Left cardiac atrium (tissue), 4 donors: ENCODE results near the gene CPT1C. TPM values are rescaled to one million over a fixed set of nuclear protein-coding genes. Genes with fewer than 3 reads are reported as not detected.

Experiments used
- ATAC-seq, 2 donors: fragments of 200-7000 bp; cut with Tn5 transposase; one replicate each; pipeline ENCODE4 v1.9.1; 2020; ENCODE audit warnings: mild to moderate bottlenecking in 2 of 2, moderate library complexity in 2 of 2
- DNase-seq: peaks from one replicate; pipeline ENCODE4 v3.0.0-alpha.2; 2020
- intact Hi-C, 2 donors: fragments of 100-400 bp; cut with DNase I; formaldehyde crosslinking; loops; one replicate each; pipeline versions ENCODE4 v1.14.1 to v1.15.1; 2022 to 2023
- total RNA-seq, 2 donors: library from RNA; stranded (reverse); fragmentation: NEBNext Ultra II Directional; extraction: Animal tissue kit (Norgen Biotek cat#: 25700); gene quantifications; one replicate each; pipeline ENCODE4 v1.2.1, GENCODE V29; 2021
- donor health status: DM: no; HTN: yes; CAD: no.
- donor health status: DM: no; HTN: yes; CAD: no; lungs with severe emphysema.
- donor health status: DM: yes; HTN: yes; CAD: no.
- donor health status: Dilated cardiomyopathy.

Gene CPT1C
- total RNA-seq, 2 donors from 2014 or later, result 4.7 to 5.1 TPM

DNA sequence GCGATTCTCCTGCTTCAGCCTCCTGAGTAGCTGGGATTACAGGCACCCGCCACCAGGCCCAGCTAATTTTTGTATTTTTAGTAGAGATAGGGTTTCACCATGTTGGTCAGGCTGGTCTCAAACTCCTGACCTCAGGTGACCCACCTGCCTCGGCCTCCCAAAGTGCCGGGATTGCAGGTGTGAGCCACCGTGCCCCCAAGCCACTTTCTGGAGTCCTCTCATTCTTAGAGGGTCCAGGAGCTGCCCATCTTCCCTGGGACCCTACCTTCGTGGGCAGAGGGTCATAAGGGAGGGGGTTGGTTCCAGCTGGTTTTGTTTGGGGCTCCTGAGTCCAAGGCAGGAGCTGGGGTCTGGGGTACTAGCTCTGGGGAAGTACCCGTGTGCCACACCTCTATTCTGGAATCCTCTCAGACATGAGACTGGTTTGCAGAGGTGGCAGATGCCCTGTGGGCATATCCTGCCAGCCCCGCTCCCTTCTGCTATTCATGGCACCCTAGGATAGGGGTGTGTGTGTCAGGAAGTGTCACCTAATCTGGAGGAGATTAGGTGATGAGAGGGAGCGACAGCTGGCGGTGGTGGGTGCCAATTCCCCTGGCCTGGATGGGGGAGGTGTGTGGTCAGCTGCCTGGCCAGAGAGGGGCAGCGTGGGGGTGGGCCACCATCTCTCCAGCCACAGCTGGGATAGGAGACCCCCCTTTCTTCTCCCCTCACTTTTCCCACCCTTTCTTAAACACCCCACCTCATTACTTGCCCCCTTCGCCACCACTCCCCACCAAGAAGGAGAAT is 11.7 kb upstream of the CPT1C start:
- intact Hi-C loops, result no loop called here
- ATAC-seq (peak in 1 of 2 donors; percentile 0), DNase-seq (no peak)

GRCh38 chr19:49679771-49680413 is 11.0 kb upstream of the CPT1C start:
- intact Hi-C loops, result loop anchor here (5.0 to 10.0 kb wide), 2 partner anchors 125 to 132 kb away; partner anchors contain the start of gene FUZ (in 1 of the 2)
- ATAC-seq, result no peak

DNA sequence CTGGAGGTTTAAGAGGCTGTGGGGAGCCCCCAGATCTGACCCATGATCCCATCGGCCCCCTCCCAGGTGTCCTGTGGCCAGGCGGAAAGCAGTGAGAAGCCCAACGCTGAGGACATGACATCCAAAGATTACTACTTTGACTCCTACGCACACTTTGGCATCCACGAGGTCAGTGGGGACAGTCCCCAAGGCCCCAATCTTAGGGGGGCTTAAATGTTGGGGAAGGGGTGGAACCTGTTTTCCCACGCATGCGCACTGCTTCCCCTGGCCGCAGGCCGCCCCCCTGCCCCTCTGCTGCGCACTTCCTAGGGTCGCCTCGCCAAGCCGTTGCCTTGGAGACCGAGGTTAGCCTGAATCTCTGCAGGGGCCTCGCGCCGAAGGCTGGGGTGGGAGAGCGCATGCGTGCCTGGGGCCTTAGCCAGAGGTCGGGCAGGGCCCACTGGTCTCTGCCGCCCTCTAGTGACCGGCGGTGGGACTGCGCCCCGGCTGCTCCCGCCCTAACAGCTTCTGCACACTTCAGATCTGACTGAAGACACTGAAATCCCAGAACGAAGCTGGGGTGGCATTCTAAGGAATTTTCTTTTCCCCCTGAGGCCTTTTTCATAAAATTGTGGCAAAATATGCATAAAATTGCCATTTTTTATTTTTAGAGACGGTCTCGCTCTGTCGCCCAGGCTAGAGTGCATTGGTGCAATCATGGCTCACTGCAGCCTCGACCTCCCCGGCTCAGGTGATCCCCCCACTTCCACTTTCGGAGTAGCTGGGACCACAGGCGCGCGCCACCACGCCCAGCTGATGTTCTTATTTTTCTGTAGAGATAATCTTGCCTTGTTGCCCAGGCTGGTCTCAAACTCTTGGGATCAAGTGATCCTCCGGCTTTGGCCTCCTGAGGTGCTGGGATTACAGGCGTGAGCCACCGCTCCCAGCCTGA is 10.2 kb upstream of the CPT1C start:
- ATAC-seq (peak; percentile 2 to 9), DNase-seq (peak; percentile 91)
- intact Hi-C loops, result loop anchor here (5.0 to 10.0 kb wide), 2 partner anchors 124 to 132 kb away; partner anchors contain the start of gene FUZ (in 1 of the 2)

More at GRCh38 chr19:49679771-49680413, 11.0 kb upstream of the CPT1C start:
- no peak for DNase-seq

DNA sequence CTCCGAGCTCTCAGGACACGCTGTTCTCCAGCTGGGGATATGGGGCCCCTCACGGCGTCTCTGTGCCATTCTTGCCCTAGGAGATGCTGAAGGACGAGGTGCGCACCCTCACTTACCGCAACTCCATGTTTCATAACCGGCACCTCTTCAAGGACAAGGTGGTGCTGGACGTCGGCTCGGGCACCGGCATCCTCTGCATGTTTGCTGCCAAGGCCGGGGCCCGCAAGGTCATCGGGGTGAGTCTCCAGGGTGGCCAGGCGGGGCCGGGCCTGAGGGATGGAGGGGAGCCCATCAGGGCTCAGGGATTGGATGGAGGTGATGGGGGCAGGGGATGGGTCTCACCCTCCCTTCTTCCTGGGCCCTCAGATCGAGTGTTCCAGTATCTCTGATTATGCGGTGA is 9.1 kb upstream of the CPT1C start:
- ATAC-seq, result no peak
- DNase-seq, result no peak
- intact Hi-C loops, result loop anchor here (5.0 to 10.0 kb wide), 2 partner anchors 123 to 130 kb away; partner anchors contain the start of gene FUZ (in 1 of the 2)

DNA sequence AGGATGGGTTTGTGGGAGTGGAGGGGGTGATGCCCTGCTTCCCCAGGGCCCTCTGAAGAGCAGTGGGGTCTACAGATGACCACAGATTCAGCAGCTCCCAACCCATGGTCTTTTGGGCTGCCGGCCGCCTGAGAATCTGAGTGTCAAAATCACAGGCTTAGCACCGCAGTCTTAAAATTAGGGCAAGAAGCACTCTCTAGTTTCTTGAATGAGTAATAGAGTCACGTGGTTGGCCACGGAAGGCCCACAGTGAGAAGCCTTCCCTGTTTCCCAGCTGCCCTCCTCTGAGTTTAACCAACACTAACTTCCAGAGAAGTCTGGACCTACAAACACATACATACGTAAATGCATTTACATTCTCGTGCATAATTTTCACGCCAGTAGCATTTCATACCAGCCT is 8.6 kb upstream of the CPT1C start:
- ATAC-seq, result no peak
- no peak for DNase-seq
- intact Hi-C loops, result loop anchor here (5.0 to 10.0 kb wide), 2 partner anchors 123 to 130 kb away; partner anchors contain the start of gene FUZ (in 1 of the 2)

DNA sequence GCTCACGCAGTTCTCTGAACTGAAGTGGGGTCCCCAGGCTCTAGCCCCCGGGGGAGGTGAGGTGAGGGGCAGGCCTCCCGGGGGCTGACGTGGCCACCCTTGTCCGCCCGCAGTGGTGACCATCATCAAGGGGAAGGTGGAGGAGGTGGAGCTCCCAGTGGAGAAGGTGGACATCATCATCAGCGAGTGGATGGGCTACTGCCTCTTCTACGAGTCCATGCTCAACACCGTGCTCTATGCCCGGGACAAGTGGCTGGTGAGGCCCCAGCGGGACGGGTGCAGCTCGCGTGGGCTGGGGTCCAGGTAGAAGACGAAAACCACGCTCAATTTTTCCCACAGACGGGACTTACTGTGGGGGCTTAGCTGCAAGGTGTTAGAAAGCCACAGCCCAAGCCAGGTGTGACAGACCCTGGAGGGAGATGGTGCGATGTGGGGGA is 7.1 kb upstream of the CPT1C start:
- DNase-seq, result no peak
- intact Hi-C loops, result loop anchor here (5.0 to 10.0 kb wide), 2 partner anchors 121 to 128 kb away; partner anchors contain the start of gene FUZ (in 1 of the 2)
- no peak for ATAC-seq

DNA sequence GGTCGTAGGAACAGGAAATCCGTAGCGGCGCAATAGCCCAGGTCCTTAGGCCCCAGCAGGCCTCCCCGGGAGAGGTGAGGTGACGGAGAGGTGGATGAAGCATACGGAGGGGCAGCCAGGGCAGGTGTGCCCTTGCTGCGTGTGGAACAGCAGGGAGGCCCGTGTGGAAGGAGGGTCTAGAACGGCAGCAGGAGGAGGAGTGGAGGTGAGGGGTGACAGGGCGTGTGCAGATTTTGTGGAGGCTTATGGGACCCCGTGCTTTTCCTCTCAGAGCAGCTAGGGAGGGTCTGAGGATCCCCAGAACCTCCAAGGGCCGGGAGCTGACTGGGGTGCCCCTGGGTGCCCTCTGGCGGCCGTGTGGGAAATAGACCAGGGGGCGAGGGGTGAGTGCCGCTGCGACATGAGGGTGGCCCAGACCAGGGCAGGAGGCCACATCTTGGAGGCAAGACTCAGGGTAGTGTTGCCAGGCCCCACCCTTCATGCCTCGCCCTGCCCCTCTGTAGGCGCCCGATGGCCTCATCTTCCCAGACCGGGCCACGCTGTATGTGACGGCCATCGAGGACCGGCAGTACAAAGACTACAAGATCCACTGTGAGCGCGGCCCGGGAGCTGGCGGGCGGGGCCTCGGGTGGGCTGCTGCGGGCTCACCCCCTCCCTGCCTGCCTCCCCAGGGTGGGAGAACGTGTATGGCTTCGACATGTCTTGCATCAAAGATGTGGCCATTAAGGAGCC is 6.5 kb upstream of the CPT1C start:
- DNase-seq (no peak), ATAC-seq (no peak)
- intact Hi-C loops, result loop anchor here (5.0 to 10.0 kb wide), 2 partner anchors 120 to 128 kb away; partner anchors contain the start of gene FUZ (in 1 of the 2)

GRCh38 chr19:49684983-49685553 is 5.8 kb upstream of the CPT1C start:
- ATAC-seq (peak in 1 of 2 donors; percentile 23), DNase-seq (no peak)
- intact Hi-C loops, result loop anchor here (5.0 to 10.0 kb wide), 2 partner anchors 120 to 127 kb away; partner anchors contain the start of gene FUZ (in 1 of the 2)

DNA sequence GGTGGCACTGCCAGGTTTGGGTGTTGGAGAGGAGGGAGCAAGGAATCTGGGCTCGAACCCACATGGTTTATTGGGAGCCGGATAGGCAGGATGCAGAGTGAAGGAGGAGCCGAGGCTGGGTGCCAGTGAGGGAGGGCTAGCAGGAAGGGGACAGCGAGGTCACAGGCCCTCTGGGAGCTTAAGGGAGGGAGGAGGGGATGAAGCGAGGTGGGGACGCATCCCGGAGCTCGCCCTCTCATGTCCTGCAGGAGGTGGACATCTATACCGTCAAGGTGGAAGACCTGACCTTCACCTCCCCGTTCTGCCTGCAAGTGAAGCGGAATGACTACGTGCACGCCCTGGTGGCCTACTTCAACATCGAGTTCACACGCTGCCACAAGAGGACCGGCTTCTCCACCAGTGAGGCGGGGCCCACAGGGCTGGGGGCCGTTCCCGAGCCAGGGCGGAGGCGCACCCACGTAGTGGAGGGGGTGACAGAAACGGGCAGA is 5.0 kb upstream of the CPT1C start:
- DNase-seq (no peak), ATAC-seq (no peak)
- intact Hi-C loops, result loop anchor here in 1 of 2 donors (10.0 kb wide), 1 partner anchor 119 kb away; no protein-coding TSS in a partner anchor

DNA sequence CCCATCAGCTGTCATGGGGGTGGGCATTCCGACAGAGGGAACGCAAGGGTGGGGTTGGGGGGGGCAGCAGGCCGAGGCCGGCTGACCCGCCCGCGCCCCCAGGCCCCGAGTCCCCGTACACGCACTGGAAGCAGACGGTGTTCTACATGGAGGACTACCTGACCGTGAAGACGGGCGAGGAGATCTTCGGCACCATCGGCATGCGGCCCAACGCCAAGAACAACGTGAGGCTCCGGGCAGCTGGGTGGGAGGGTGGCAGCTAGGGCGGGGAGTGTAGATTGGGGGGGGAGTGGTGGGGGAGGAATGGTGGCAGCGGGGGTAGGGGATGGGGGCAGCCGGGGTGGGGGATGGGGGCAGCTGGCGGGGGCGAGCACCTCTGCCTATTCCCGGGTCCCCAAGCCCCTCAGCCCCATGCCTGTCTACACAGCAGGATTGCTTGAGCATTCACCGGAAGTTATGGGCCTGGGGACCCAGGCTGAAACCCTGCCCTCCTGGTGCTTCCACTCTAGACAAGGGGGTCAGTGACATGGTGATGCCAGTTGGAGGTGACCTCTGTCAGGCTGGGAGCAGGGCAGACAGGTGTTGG is 4.3 kb upstream of the CPT1C start:
- no peak for ATAC-seq
- no peak for DNase-seq
- intact Hi-C loops, result loop anchor here in 1 of 2 donors (10.0 kb wide), 1 partner anchor 118 kb away; no protein-coding TSS in a partner anchor

- no peak for ATAC-seq
- intact Hi-C loops, result loop anchor here in 1 of 2 donors (10.0 kb wide), 1 partner anchor 118 kb away; no protein-coding TSS in a partner anchor
- no peak for DNase-seq
Observed at GRCh38 chr19:49687150-49687549, 3.8 kb upstream of the CPT1C start.

DNA sequence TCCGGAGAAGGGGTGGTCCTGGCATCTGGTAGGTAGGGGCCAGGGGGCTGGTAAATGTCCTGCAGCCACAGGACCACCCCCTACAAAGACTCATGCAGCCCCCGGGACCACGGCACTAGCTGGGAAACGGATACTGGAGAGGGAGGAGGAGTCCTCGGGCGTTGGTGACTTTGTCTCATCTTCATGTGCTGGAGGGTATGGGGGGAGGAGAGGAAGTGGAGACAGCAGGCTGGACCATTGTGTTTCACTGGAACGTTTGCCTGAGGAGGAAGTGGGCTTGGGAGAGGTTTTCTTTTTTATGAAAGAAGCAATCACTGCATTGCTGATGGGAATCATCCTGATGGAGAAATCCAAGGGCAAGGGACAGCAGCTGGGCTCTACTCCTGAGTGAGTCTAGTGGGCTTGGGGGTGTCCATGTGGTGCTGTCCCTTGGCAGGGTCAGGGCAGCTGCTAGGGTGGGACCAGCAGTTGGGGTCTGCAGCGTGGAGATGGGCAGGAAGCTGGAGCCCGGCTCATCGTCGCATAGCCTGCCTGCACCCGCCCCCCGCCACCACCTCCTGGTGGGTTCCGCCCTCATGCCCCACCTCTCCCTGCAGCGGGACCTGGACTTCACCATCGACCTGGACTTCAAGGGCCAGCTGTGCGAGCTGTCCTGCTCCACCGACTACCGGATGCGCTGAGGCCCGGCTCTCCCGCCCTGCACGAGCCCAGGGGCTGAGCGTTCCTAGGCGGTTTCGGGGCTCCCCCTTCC is 3.2 kb upstream of the CPT1C start:
- ATAC-seq (no peak), DNase-seq (no peak)
- intact Hi-C loops, result loop anchor here in 1 of 2 donors (10.0 kb wide), 1 partner anchor 117 kb away; no protein-coding TSS in a partner anchor

DNA sequence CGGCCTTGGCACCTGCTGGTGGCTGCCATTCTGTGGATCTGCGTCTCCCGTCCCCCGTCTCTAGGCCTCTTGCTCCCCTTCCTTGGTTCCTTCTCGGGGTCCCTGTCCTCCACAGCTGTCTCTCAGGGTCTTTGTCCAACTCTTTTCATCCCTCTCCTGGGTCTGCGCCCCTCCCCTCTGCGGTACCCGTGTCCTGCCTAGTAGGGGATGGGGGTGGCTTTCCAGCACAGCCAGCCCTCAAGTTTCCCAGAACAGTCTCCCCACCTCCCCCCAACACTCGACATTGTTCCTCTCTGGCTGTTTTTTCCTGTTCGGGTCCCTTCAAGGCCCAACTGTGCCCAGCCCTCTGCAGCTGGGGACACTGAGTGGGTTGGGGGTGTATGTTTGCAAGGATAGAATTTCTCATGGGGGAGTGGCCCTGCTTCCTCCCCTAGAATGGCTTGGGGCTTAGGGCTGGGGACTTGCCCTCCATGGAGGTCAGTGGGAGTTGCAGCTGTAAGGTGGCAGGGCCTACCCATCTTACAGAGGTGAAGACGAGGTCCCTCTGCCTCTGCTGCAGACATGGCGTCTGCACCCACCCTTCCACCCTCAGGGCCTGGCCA is 2.3 kb upstream of the CPT1C start:
- intact Hi-C loops, result loop anchor here in 1 of 2 donors (10.0 kb wide), 1 partner anchor 116 kb away; no protein-coding TSS in a partner anchor
- no peak for DNase-seq
- ATAC-seq, result no peak

DNA sequence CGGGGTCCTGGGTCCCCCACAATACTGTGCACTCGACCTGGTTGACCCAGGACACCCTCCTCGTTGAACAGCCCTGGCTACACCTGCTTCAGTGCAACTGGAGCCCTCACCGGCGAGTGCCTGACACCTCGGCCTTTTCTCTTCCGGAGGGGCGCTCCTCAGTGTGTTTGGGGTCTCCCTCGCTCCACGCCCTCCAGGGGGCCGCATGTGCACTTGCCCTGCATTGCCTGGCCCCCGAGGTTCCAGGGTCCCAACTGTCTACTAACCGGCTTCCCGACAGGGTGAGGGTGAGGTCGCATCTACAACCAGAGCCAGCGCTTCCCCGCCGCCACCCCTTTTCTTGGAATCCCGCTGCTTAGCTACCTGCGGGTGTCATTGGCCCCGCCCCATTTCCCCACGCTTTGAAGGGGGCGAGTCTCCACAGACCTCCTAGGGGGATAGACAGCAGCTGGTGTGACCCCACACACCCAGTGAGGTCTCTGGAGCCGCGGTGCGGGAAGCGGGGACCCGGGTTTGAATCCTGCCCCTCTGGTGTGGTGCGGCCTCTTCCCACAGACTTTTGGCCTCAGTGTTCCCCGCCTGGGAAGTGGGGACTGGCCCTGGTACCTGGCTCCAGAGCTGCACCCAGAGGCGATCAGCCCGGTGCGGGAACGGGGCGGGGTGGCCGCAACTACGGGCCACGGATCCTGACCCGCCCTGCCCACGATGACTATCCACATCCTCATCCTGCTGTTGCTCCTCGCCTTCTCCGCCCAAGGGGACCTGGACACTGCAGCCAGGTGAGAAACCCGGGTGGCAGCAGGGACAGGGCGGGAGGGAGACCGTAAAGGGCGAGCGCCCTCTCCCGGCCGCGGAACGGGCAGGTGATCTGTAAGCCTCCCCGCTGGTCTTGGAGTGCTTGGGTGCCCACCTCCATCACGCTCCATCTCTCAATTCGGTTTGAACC is 1.5 kb upstream of the CPT1C start, which contains the start of gene ADM5:
Gene ADM5 (plus strand): TSS at position 462 of the 946 bp plus-strand sequence. CDS start 244 bp downstream, at position 706.
- intact Hi-C loops, result loop anchor here (5.0 to 10.0 kb wide), 2 partner anchors 73 to 115 kb away; partner anchors contain the start of gene TSKS (in 1 of the 2)
- ATAC-seq (peak; percentile 27 to 35), DNase-seq (no peak)
